T-helper 2 cell treated with Interferon-gamma antibody and Interleukin-4, amounts not matched to agents 5 μg/mL and 100 μg/mL, for 36 hours (primary cell): ENCODE measurements around the gene PARD3.

Source experiments
- DNase-seq: peaks from one replicate; pipeline ENCODE4 v3.0.0; 2021; ENCODE audit warnings: low spot score
- H3K27ac Mint-ChIP-seq: one replicate; pipeline ENCODE4 v1.8.0; 2021; ENCODE audit warnings: mild to moderate bottlenecking, mixed read lengths
- H3K27me3 Mint-ChIP-seq: one replicate; pipeline ENCODE4 v1.8.0; 2021; ENCODE audit warnings: low read depth, mixed read lengths
- H3K36me3 Mint-ChIP-seq: one replicate; pipeline ENCODE4 v1.8.0; 2021; ENCODE audit warnings: low read depth, mixed read lengths
- H3K4me1 Mint-ChIP-seq: one replicate; pipeline ENCODE4 v1.8.0; 2021; ENCODE audit warnings: low read depth, mixed read lengths
- H3K4me3 Mint-ChIP-seq: one replicate; pipeline ENCODE4 v1.8.0; 2022; ENCODE audit warnings: mild to moderate bottlenecking, moderate library complexity, mixed read lengths
- H3K9me3 Mint-ChIP-seq: one replicate; pipeline ENCODE4 v1.8.0; 2021; ENCODE audit warnings: mixed read lengths

Gene PARD3

DNA sequence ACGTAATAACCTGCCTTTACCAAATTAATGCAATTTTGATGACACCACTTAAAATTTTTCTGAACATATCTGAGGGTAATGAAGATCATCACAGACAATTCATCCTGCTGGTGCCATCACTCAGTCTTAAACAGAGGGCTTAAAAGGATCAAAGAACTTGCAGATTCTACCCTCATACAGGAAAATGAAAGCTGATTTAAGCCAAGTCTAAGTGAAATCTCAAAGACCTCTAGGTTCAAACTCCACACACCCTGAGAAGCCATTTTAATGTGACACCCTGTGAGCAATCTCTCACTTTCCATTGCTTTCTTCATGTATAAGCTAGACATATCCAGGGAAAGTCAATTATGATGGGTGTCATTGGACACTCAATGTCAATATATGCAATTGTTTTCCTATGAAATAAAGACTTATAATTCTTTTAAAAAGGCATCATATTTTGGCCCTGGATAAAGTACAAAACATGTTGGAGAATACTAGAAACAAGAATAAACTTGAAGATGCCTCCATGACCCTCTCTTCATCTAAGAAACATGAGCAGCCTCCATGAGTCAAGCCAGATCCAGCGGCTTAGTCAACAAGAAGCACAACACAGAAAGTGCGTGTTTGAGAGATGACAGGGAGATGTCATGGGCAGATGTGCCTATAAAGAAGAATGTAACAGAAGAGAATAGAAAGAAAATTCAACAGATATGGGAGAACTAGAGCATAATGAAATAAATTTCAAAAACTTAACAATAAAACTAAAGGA, 291.9 kb downstream of the PARD3 start:
- Mint-ChIP-seq H3K27ac (no peak overlapping the region), H3K4me3 (peak overlapping the region; percentile 2), H3K36me3 (no peaks in the 10 kb centered on the region), H3K4me1 (no peaks in the 10 kb centered on the region), H3K27me3 (no peaks in the 10 kb centered on the region), H3K9me3 (no peaks in the 10 kb centered on the region)
- DNase-seq: no peak

DNA sequence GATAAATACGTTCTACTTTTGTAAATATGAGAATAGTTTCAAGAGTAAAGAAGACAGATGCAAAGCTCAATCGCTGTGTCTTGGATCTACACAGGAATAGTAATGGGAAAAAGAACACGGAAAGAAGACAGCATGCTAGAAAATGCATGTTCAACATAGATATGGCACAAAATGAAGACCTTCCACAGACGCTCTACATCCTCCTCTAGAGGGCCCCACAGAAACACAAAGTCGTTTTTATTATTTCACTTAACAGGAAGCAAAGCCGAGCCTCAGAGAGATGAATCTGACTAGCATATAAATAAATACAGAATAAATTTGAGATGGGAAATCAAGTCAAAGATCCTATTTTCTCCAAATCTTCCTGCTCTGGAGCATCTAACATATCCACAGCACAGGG, 292.6 kb downstream of the PARD3 start:
- Mint-ChIP-seq H3K36me3 (no peaks in the 10 kb centered on the region), H3K4me1 (no peaks in the 10 kb centered on the region), H3K27ac (no peak overlapping the region), H3K9me3 (no peaks in the 10 kb centered on the region), H3K27me3 (no peaks in the 10 kb centered on the region), H3K4me3 (peak overlapping the region; percentile 2)
- DNase-seq: no peak

DNA sequence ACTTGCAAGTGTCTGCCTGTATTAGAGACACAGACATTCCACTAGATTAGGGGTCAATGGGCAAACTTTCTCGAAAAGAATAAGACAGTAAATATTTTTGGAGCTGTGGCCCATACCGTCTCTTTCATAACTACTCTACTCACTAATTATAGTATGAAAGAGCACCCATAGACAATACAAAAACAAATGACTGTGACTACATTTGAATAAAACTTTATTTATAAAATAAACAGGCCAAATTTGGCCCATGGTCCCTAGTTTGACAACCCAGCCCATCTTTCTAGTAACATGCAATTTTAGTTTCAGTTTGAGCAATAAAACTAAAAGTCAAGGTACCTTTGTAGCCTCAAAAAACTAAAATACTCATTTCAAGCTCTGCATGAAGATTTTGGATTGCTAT, 294.6 kb downstream of the PARD3 start:
- Mint-ChIP-seq H3K27ac (no peak overlapping the region), H3K4me1 (no peaks in the 10 kb centered on the region), H3K9me3 (no peaks in the 10 kb centered on the region), H3K4me3 (no peak overlapping the region), H3K36me3 (no peaks in the 10 kb centered on the region), H3K27me3 (no peaks in the 10 kb centered on the region)
- no peak for DNase-seq

DNA sequence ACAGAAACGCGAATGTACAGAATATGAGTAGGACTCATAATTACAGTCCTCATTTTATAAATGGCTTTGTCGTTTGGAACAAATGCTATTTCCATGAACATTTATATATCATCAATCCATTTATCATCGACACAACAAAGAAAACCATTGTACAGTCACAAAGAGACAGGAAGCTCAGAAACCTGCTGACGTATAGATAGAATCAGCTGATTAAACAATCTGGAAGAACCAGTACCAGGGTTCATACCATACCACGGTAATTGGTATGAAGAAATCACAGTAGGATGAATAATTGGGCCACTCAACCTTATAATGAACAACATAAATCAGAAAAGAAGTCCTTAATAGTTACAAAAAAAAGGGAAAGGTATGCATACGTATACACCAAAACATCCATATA, 295.0 kb downstream of the PARD3 start:
- no peaks in the 10 kb centered on the region for H3K36me3 Mint-ChIP-seq

DNA sequence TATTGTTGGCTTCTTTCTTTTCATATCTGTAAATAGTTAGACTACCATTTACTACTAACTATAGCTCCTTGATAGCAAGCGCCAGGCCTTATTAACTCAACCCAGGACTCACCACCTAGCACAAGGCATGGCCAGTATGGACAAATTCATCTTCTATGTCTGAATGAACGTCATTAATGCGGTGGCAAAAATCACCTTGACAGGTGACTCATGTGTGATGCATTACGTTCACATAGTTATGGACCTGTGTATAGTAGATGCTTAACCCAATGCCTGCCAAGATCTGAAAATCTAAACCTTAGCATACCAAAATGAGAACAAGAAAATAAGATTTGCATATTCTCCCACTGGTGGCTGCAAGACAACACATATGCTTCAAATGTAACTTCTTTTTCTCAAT, 300.8 kb downstream of the PARD3 start:
- Mint-ChIP-seq H3K9me3 (no peaks in the 10 kb centered on the region), H3K36me3 (no peaks in the 10 kb centered on the region), H3K4me3 (no peak overlapping the region), H3K27me3 (no peaks in the 10 kb centered on the region), H3K27ac (no peak overlapping the region), H3K4me1 (no peaks in the 10 kb centered on the region)
- DNase-seq: no peak

More for the DNA sequence above, 295.0 kb downstream of the PARD3 start:
- Mint-ChIP-seq H3K4me1 (no peaks in the 10 kb centered on the region), H3K27me3 (no peaks in the 10 kb centered on the region), H3K4me3 (no peak overlapping the region), H3K27ac (no peak overlapping the region), H3K9me3 (no peaks in the 10 kb centered on the region)
- no peak for DNase-seq

DNA sequence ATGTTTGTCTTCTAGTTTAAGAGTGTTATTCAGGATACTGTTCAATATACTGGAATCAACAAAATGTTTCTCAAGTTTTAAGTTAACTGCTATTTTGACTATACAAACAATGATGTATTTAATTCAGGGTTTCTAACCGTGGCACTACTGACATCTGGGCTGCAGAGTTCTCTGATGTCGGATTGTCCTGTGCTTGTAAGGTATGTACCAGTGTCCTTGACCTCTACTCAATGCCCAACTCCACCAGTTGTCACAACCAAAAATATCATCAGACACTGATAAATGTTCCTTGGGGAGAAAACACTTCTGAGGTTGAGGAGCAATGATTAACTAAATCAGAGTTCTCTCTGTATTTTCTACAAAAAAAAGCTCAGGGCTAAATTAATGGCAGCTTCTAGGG, 301.5 kb downstream of the PARD3 start:
- no peaks in the 10 kb centered on the region for H3K36me3 Mint-ChIP-seq
- DNase-seq: no peak
- H3K27me3 Mint-ChIP-seq: no peaks in the 10 kb centered on the region
- H3K27ac Mint-ChIP-seq: no peak overlapping the region
- H3K4me3 Mint-ChIP-seq: no peak overlapping the region
- H3K4me1 Mint-ChIP-seq: no peaks in the 10 kb centered on the region
- H3K9me3 Mint-ChIP-seq: no peaks in the 10 kb centered on the region

DNA sequence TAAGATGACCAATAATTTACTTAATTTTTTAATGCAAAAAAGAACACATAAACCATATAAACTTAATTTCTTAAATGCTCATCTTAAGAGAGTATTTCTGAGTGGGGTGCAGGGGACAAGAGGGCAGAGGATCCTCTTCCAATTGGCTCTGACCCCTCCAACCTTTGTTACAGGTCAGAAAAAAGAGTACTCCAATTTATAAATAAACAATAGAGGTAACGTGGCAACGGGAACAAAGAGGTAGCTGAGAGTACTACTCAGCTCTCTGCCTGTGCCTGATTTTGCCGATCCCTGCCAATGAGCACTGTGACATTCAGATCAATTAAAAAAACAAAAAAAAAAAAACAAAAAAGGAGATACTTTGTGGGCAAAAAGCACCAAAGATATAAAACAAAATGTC, 307.9 kb downstream of the PARD3 start:
- Mint-ChIP-seq H3K4me1 (no peaks in the 10 kb centered on the region), H3K36me3 (no peaks in the 10 kb centered on the region), H3K9me3 (no peaks in the 10 kb centered on the region), H3K27me3 (no peaks in the 10 kb centered on the region), H3K27ac (no peak overlapping the region), H3K4me3 (no peak overlapping the region)
- DNase-seq: no peak

DNA sequence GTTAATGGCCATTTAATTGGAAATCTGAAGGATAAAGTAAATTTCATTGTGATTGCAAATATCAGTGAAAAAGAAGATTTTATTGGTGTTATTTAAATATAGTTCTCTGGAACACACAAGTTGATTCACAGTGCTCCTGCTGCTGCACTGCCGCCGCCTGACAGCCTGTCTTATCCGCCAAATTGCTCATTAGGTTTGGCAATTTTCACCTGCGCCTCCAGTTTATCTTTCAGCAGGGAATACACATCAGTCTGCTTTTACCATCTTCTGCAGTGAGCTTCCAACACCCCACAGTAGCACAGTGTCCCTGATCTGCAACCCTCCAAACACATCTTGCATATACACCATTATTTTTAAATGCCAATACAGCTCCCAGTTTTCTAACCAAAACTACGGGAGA, 308.3 kb downstream of the PARD3 start:
- H3K27me3 Mint-ChIP-seq: no peaks in the 10 kb centered on the region
- no peaks in the 10 kb centered on the region for H3K4me1 Mint-ChIP-seq
- DNase-seq: no peak
- no peaks in the 10 kb centered on the region for H3K36me3 Mint-ChIP-seq
- no peak overlapping the region for H3K27ac Mint-ChIP-seq
- no peak overlapping the region for H3K4me3 Mint-ChIP-seq
- H3K9me3 Mint-ChIP-seq: no peaks in the 10 kb centered on the region

DNA sequence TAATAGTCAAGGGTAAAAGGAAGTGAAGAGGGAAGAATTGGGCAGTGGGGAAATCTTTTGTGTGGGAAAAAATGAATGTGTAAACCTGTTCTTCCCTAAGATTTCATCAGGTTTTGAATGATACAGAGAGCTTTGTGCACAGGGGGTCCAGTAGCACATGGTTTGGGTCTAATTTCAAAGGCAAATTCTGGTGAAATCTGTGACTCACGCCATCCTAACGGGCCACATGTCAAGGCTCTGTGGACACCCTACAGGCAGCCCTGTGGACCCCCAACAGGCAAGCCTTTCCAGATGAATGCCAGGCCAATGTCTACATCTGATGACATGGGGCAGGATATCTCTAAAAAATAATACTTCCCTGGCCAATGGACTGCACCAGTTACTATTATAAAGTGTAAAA, 309.8 kb downstream of the PARD3 start:
- no peak overlapping the region for H3K27ac Mint-ChIP-seq
- no peak for DNase-seq

DNA sequence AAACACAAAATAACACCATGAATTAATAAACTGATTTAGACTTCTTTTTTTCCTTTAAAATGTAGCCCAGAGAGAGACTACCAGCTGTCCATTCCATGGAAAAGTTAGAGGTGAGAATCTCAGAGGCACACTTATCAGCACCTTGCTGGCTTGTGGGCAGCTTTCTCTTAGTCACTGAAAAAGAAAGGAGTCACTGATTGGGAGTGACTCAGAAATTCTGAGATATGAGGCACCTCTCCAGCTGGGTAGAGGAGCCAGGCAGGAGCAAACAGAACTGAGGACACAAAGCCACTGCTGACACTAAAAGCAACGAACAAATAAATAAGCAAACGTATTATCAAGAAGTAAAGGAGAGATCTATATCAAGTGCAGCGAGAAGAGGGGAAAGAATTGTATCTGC, 310.6 kb downstream of the PARD3 start:
- DNase-seq: no peak
- no peaks in the 10 kb centered on the region for H3K9me3 Mint-ChIP-seq
- no peaks in the 10 kb centered on the region for H3K4me1 Mint-ChIP-seq
- H3K27ac Mint-ChIP-seq: no peak overlapping the region
- no peak overlapping the region for H3K4me3 Mint-ChIP-seq
- no peaks in the 10 kb centered on the region for H3K27me3 Mint-ChIP-seq
- no peaks in the 10 kb centered on the region for H3K36me3 Mint-ChIP-seq

More for the DNA sequence above, 309.8 kb downstream of the PARD3 start:
- Mint-ChIP-seq H3K9me3 (no peaks in the 10 kb centered on the region), H3K4me1 (no peaks in the 10 kb centered on the region), H3K4me3 (no peak overlapping the region), H3K27me3 (no peaks in the 10 kb centered on the region), H3K36me3 (no peaks in the 10 kb centered on the region)

DNA sequence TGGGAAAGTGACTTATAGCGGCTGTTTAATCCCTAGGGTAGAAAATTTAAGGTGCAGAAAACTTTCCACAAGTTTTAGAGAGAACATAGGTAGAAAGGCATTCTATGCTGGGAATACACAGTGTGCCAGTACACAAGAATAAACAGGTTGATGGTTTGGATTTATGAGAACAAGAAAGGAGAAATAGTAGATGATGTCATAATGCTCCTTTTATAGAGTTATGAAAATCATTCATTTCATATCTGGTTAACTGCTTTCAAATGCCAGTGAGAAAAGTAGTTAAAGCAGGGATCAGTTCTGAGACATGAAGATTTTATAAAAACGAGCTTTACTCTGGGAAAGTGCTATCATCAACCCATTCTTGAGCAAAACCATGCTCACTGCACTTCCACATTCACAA, 311.4 kb downstream of the PARD3 start:
- Mint-ChIP-seq H3K4me1 (no peaks in the 10 kb centered on the region), H3K9me3 (no peaks in the 10 kb centered on the region), H3K27me3 (no peaks in the 10 kb centered on the region), H3K36me3 (no peaks in the 10 kb centered on the region), H3K4me3 (no peak overlapping the region), H3K27ac (no peak overlapping the region)
- DNase-seq: no peak

DNA sequence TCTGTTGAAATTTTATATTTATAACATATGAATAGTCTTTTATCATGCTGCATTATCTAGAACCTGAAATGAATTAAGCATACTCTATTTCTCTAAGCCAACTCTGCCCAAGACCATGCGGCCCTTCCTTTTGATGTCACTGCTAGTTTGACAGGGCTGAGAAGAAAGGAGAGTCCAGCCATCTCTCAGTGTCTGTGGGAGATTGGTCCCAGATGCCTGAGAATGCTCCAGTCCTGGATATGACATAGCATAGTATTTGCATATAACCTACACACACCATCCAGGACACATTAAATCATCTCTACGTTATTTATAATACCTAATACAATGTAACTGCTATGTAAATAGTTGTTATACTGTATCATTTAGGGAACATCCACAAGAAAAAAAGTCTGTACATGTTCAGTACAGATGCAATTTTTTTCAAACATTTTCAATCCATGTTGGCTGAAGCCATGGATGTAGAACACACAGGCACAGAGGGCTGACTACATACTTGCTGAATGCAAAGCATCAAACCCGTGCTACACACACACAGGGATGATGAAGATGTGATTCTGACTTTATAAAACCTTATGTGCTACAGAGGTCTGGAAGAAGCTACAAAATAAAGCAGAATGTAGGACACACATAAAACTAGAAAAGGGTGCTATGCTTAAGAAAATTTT, 315.4 kb downstream of the PARD3 start:
- DNase-seq: no peak
- Mint-ChIP-seq H3K4me1 (no peaks in the 10 kb centered on the region), H3K27ac (no peak overlapping the region), H3K9me3 (no peaks in the 10 kb centered on the region), H3K36me3 (no peaks in the 10 kb centered on the region), H3K4me3 (no peak overlapping the region), H3K27me3 (no peaks in the 10 kb centered on the region)

DNA sequence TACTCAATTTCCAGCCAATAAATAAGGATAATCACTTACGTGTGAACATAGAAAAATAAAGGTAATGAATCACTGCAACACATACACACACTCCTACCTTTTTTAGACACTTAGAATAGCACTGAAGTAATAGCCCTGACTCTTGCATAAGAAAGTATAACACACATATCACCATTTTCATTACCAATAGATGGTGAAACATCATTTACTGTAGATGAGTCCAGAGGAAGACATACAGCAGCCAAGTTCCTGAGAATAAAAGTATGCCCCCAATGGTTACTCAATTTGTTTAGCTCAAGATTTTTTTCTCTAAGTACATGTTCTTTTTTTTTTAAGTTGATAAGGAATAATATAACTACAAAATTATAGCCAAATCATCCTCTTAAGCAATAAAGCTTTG, 316.3 kb downstream of the PARD3 start:
- no peaks in the 10 kb centered on the region for H3K27me3 Mint-ChIP-seq
- H3K36me3 Mint-ChIP-seq: no peaks in the 10 kb centered on the region
- H3K27ac Mint-ChIP-seq: no peak overlapping the region
- DNase-seq: no peak
- no peak overlapping the region for H3K4me3 Mint-ChIP-seq
- H3K4me1 Mint-ChIP-seq: no peaks in the 10 kb centered on the region
- no peaks in the 10 kb centered on the region for H3K9me3 Mint-ChIP-seq

DNA sequence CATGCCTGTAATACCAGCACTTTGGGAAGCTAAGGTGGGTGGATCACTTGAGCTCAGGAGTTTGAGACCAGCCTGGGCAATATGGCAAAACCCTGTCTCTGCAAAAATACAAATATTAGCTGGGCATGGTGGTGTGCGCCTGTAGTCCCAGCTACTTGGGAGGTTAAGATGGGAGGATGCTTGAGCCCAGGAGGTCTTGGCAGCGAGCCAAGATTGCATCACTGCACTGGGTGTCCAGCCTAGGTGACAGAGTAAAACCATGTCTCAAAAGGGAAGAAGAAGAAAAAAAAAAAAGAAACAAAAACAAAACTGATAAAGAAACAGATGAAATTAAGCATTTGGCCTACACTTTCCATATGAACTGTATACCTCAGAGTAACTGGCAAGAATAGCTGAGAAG, 319.2 kb downstream of the PARD3 start:
- Mint-ChIP-seq H3K4me1 (no peaks in the 10 kb centered on the region), H3K27me3 (no peaks in the 10 kb centered on the region), H3K36me3 (no peaks in the 10 kb centered on the region), H3K27ac (no peak overlapping the region), H3K9me3 (no peaks in the 10 kb centered on the region), H3K4me3 (no peak overlapping the region)
- no peak for DNase-seq

DNA sequence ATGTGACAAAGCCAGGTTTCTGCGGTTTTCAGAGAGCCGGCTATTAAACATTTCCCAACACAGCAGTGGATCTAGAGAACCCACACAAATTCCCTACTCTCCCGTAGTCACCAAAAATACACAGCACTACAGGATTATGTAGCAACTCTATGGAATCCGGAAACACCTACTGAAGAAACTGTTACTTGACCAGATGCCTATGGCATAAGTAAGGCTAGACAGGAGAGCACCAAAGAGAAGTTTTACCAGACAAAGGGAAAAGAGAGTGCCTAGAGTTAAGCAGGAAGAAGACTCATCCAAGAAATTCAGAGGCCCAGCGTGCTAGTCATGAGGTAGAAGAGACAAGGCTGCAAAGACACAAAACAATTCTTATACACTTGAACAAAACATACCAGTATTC, 321.1 kb downstream of the PARD3 start:
- no peaks in the 10 kb centered on the region for H3K27me3 Mint-ChIP-seq
- no peaks in the 10 kb centered on the region for H3K36me3 Mint-ChIP-seq
- no peak overlapping the region for H3K4me3 Mint-ChIP-seq
- H3K27ac Mint-ChIP-seq: no peak overlapping the region
- H3K4me1 Mint-ChIP-seq: no peaks in the 10 kb centered on the region
- DNase-seq: no peak
- no peaks in the 10 kb centered on the region for H3K9me3 Mint-ChIP-seq
